PFSK-1 (cell line): ENCODE data around the gene ZNF845. TPM values are rescaled to one million over a fixed set of nuclear protein-coding genes. Genes with fewer than 3 reads are reported as not detected.

Experiments
- FOXP2 ChIP-seq: optimal IDR thresholded peaks from 2 replicates; pipeline ENCODE3; 2011; ENCODE audit warnings: borderline replicate concordance, control low read depth, inconsistent platforms; ENCODE audit not compliant: insufficient read depth; ENCODE audit errors: extremely low read length, extremely low read depth
- POLR2AphosphoS5 ChIP-seq: IDR thresholded peaks from 2 replicates; pipeline ENCODE4 v1.6.1; 2012; ENCODE audit warnings: low read depth, mild to moderate bottlenecking, control low read depth, low read length, moderate library complexity
- REST ChIP-seq, 2 experiments: IDR thresholded peaks; 2 replicates each; pipeline versions ENCODE4 v1.6.1 to v1.8.0; 2011 to 2012; ENCODE audit warnings: low read depth in 2 of 2, low read length in 2 of 2, control low read depth in 1 of 2, inconsistent platforms in 1 of 2, mild to moderate bottlenecking in 1 of 2, moderate library complexity in 1 of 2; ENCODE audit not compliant: insufficient read depth in 1 of 2
- SIN3A ChIP-seq: IDR thresholded peaks from 2 replicates; pipeline ENCODE4 v1.6.1; 2012; ENCODE audit warnings: mild to moderate bottlenecking, low read length, moderate library complexity, borderline replicate concordance; ENCODE audit not compliant: insufficient read depth
- TAF1 ChIP-seq: IDR thresholded peaks from 2 replicates; pipeline ENCODE4 v1.6.1; 2012; ENCODE audit warnings: low read length, control low read depth, borderline replicate concordance; ENCODE audit not compliant: insufficient read depth
- polyA plus RNA-seq: library from polyadenylated mRNA; unstranded; fragments of >200 nt; gene quantifications from one replicate; pipeline ENCODE4 v1.2.1, GENCODE V29; 2012; ENCODE audit warnings: low read depth, missing spikeins; ENCODE audit not compliant: insufficient read length

Gene ZNF845
- polyA plus RNA-seq = 0.56 TPM

GRCh38 chr19:53333463-53334449, at the start of gene ZNF845:
Gene ZNF845, plus strand, starts transcription at chr19:53333749. Its CDS starts 7,559 bp downstream, at chr19:53341308.
- TF ChIP-seq REST (IDR thresholded peaks at IDR 0.05; ENCODE audit: insufficient read depth in 1 of 2, low read depth in 2 of 2, low read length in 2 of 2) = no peak
- peak; percentile 75 for TF ChIP-seq POLR2AphosphoS5
- peak; percentile 64; the same call in 1 of the 2 replicates for TF ChIP-seq TAF1

DNA sequence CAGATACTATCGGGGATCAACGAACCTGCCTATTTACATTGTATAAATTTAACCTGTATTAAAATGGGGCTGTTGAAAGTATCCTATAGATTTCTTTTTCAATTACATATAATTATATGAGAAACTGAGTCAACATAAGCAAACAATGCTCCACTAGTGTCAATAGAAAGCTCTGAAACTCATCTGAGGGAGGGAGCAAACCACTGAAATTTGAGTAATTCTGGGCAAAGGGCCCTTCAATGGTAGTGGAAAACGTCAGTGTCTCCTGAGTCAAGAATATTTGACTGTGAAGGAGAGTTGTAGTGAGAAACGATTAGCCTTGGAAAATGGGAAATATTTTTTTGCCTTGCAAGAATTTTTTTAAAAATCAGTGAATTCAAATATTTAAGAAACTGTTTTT, 48.5 kb upstream of the ZNF845 start:
- TF ChIP-seq POLR2AphosphoS5 = no peak
- no peak for TF ChIP-seq SIN3A
- no peak for TF ChIP-seq REST (IDR thresholded peaks at IDR 0.05; ENCODE audit: insufficient read depth in 1 of 2, low read depth in 2 of 2, low read length in 2 of 2)
- no peak for TF ChIP-seq FOXP2
- TF ChIP-seq TAF1 = no peak

GRCh38 chr19:53290758-53291549, 42.6 kb upstream of the ZNF845 start:
- no peak for TF ChIP-seq TAF1
- TF ChIP-seq SIN3A = no peak
- no peak for TF ChIP-seq POLR2AphosphoS5
- no peak for TF ChIP-seq REST (IDR thresholded peaks at IDR 0.05; ENCODE audit: insufficient read depth in 1 of 2, low read depth in 2 of 2, low read length in 2 of 2)
- no peak for TF ChIP-seq FOXP2

DNA sequence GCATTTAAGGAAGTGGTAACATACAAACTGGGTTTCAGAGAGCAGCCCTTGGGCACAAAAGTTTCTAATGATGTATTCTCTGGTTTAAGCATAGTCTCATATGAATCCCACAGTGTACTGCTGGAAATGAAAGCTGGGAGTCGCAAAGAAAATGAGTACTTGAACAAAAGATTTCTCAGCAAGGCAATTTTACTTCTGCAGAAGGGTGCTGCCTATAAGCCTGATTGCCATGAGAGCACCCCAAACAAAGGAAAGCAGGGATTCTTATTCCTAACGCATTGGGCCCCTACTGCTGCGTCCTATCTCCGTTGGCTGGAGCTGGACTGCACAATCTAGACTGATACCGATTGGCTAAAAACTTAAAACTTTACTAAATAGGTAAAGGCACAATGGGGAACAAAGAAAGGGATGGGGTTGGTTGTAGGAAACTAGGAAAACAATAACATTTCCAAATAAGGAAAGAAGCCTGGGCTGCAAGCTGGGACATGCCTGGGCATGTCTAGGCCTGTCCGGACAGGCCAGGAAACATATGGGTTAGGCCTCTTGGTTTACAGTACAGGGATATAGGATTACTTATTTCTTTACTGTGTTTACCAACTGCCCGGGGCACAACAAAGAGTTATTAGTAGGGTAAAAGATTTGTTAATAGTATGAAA, 38.6 kb upstream of the ZNF845 start:
- TF ChIP-seq SIN3A (no peak), FOXP2 (no peak), POLR2AphosphoS5 (no peak), REST (IDR thresholded peaks at IDR 0.05; ENCODE audit: insufficient read depth in 1 of 2, low read depth in 2 of 2, low read length in 2 of 2) (no peak), TAF1 (no peak)
